Measurements from ENCODE around the gene SH3PXD2B.

Gene SH3PXD2B

GRCh38 chr5:172452398-172453205 is 1.7 kb downstream of the SH3PXD2B start:
- no peak for DNase-seq

GRCh38 chr5:172451771-172452197 is 2.5 kb downstream of the SH3PXD2B start:
- no peak for DNase-seq

GRCh38 chr5:172450861-172451695 is 3.2 kb downstream of the SH3PXD2B start:
- no peak for DNase-seq

GRCh38 chr5:172450453-172450852 is 3.9 kb downstream of the SH3PXD2B start:
- DNase-seq: no peak

- DNase-seq: no peak
These were observed 5.3 kb downstream of the SH3PXD2B start for GRCh38 chr5:172448999-172449398.

- no peak for DNase-seq
These were observed 6.5 kb downstream of the SH3PXD2B start for GRCh38 chr5:172447646-172448365.

GRCh38 chr5:172446336-172447051 is 7.8 kb downstream of the SH3PXD2B start:
- DNase-seq: no peak

GRCh38 chr5:172445866-172446265 is 8.5 kb downstream of the SH3PXD2B start:
- no peak for DNase-seq

GRCh38 chr5:172444626-172445365 is 9.5 kb downstream of the SH3PXD2B start:
- no peak for DNase-seq

GRCh38 chr5:172444110-172444510 is 10.2 kb downstream of the SH3PXD2B start:
- no peak for DNase-seq

GRCh38 chr5:172443441-172444109 is 10.8 kb downstream of the SH3PXD2B start:
- peak; percentile 87 to 97 for DNase-seq

- DNase-seq: peak in 1 of 2 experiments; percentile 45
These were observed 11.7 kb downstream of the SH3PXD2B start for GRCh38 chr5:172442592-172442991.

- no peak for DNase-seq
These were observed 13.0 kb downstream of the SH3PXD2B start for GRCh38 chr5:172441262-172441751.

GRCh38 chr5:172440486-172440885 is 13.8 kb downstream of the SH3PXD2B start:
- no peak for DNase-seq

GRCh38 chr5:172439785-172440477 is 14.4 kb downstream of the SH3PXD2B start:
- DNase-seq: no peak

GRCh38 chr5:172438319-172438668 is 16.0 kb downstream of the SH3PXD2B start:
- DNase-seq: no peak

GRCh38 chr5:172437445-172438318 is 16.6 kb downstream of the SH3PXD2B start:
- peak; percentile 84 to 96 for DNase-seq

- DNase-seq: peak in 1 of 2 experiments; percentile 71
These were observed 17.4 kb downstream of the SH3PXD2B start for GRCh38 chr5:172436879-172437369.

All from NCI-H446 (cell line).